ENCODE data around the gene DCLK1. TPM values are rescaled to one million over a fixed set of nuclear protein-coding genes. Genes with fewer than 3 reads are reported as not detected.

DCLK1 gene
- total RNA-seq, 4 donors from 2014 or later: 21.3 to 63.8 (median 40.9) TPM

GRCh38 chr13:35818633-35819067 is 312.5 kb downstream of the DCLK1 start:
- no peaks in the 10 kb centered on the region for H3K36me3 ChIP-seq
- TF ChIP-seq EP300 (IDR thresholded peaks at IDR 0.05) (no peak), CTCF (IDR thresholded peaks at IDR 0.05) (peak; percentile 53 to 78 (median 60)), POLR2A (IDR thresholded peaks at IDR 0.05) (no peak)
- H3K27ac ChIP-seq: peak overlapping the region in 1 of 4 donors; percentile 45
- no peaks in the 10 kb centered on the region for H3K9me3 ChIP-seq
- H3K4me3 ChIP-seq: no peak overlapping the region
- H3K27me3 ChIP-seq: no peaks in the 10 kb centered on the region
- H3K4me1 ChIP-seq: peaks cover 0 to 17% (median 0%) of the 10 kb centered on the region in 4 donors
- 65 to 66% methylated on average over 3 of the region's 3 CpGs for WGBS, 2 donors
- no peak for DNase-seq (ENCODE audit: low spot score in 2 of 2)

- Histone ChIP-seq H3K9me3 (no peaks in the 10 kb centered on the region), H3K4me1 (peaks cover 0 to 17% (median 0%) of the 10 kb centered on the region in 4 donors), H3K27me3 (no peaks in the 10 kb centered on the region), H3K36me3 (no peaks in the 10 kb centered on the region), H3K27ac (peak overlapping the region in 1 of 4 donors; percentile 27), H3K4me3 (no peak overlapping the region)
- DNase-seq (ENCODE audit: low spot score in 2 of 2): no peak
- TF ChIP-seq EP300 (IDR thresholded peaks at IDR 0.05): peak in 1 of 2 donors; percentile 20
- TF ChIP-seq CTCF (IDR thresholded peaks at IDR 0.05): no peak
- 57% methylated on average over 5 of the region's 5 CpGs for WGBS, 2 donors
Measured at GRCh38 chr13:35817642-35818607, 313.3 kb downstream of the DCLK1 start.

GRCh38 chr13:35814605-35815011 is 316.6 kb downstream of the DCLK1 start:
- 56 to 74% methylated on average over 1 of the region's 1 CpG for WGBS, 2 donors
- H3K27me3 ChIP-seq: no peaks in the 10 kb centered on the region

GRCh38 chr13:35812736-35813135 is 318.4 kb downstream of the DCLK1 start:
- WGBS, 2 donors: 61 to 71% methylated on average over 6 of the region's 6 CpGs
- Histone ChIP-seq H3K4me3 (no peak overlapping the region), H3K9me3 (no peaks in the 10 kb centered on the region), H3K27ac (no peak overlapping the region), H3K36me3 (no peaks in the 10 kb centered on the region), H3K4me1 (no peaks in the 10 kb centered on the region), H3K27me3 (no peaks in the 10 kb centered on the region)
- DNase-seq (ENCODE audit: low spot score in 2 of 2): no peak
- TF ChIP-seq EP300 (IDR thresholded peaks at IDR 0.05): no peak
- TF ChIP-seq POLR2A (IDR thresholded peaks at IDR 0.05): no peak
- no peak for TF ChIP-seq CTCF (IDR thresholded peaks at IDR 0.05)

More at GRCh38 chr13:35814605-35815011, 316.6 kb downstream of the DCLK1 start:
- Histone ChIP-seq H3K27ac (no peak overlapping the region), H3K9me3 (no peaks in the 10 kb centered on the region), H3K36me3 (no peaks in the 10 kb centered on the region), H3K4me3 (no peak overlapping the region), H3K4me1 (peaks cover 0 to 7% (median 0%) of the 10 kb centered on the region in 4 donors)
- DNase-seq (ENCODE audit: low spot score in 2 of 2): no peak
- TF ChIP-seq CTCF (IDR thresholded peaks at IDR 0.05): no peak
- no peak for TF ChIP-seq POLR2A (IDR thresholded peaks at IDR 0.05)
- no peak for TF ChIP-seq EP300 (IDR thresholded peaks at IDR 0.05)

DNA sequence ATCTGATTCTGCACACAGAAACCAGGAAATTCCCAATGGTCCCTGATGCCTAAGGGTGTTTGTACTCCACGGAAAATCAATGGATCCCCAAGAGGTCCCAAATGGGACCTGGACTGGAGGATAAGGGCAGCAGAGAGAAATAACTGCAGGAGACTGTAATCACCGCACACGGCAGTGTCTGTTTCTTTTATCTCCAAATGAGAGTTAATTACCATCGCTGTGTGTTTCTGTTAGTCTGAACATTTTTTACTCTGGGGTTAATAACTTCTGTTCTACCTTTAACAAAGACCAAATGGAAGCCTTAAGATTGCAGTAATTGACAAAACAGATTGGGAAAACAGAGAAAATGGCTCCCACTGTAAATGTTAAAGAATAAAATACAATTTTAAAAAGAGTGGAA is 320.9 kb downstream of the DCLK1 start:
- Histone ChIP-seq H3K27ac (no peak overlapping the region), H3K4me1 (no peaks in the 10 kb centered on the region), H3K9me3 (no peaks in the 10 kb centered on the region), H3K36me3 (no peaks in the 10 kb centered on the region), H3K27me3 (no peaks in the 10 kb centered on the region), H3K4me3 (no peak overlapping the region)
- no peak for DNase-seq (ENCODE audit: low spot score in 2 of 2)
- WGBS, 2 donors: 67 to 74% methylated on average over 4 of the region's 4 CpGs
- TF ChIP-seq CTCF (IDR thresholded peaks at IDR 0.05): no peak
- no peak for TF ChIP-seq POLR2A (IDR thresholded peaks at IDR 0.05)
- no peak for TF ChIP-seq EP300 (IDR thresholded peaks at IDR 0.05)

Measured in tibial nerve (tissue), 4 donors.